Suprapubic skin (tissue), 3 donors: Measurements from ENCODE around the gene FAM216B.

Experiments used
- CTCF ChIP-seq, 2 donors: fragments of 200-600 bp in 1 of 2; fragments of 450-650 bp in 1 of 2; sonication (generic) in 1 of 2; IDR thresholded peaks; one replicate each; pipeline ENCODE4 v1.5.1; 2016 to 2019; ENCODE audit warnings: antibody characterized with exemption in 2 of 2, mild to moderate bottlenecking in 1 of 2, moderate library complexity in 1 of 2
- EP300 ChIP-seq: sonication (generic); formaldehyde crosslinking; IDR thresholded peaks from one replicate; pipeline ENCODE4 v1.6.1; 2017; ENCODE audit warnings: antibody characterized with exemption
- POLR2A ChIP-seq, 2 donors: fragments of 450-650 bp; IDR thresholded peaks; one replicate each; pipeline ENCODE4 v1.6.1; 2017; ENCODE audit warnings: antibody characterized with exemption in 2 of 2, mild to moderate bottlenecking in 2 of 2, moderate library complexity in 2 of 2

- TF ChIP-seq POLR2A (IDR thresholded peaks at IDR 0.05) (no peak), CTCF (IDR thresholded peaks at IDR 0.05) (no peak), EP300 (no peak)
Observed at GRCh38 chr13:42735010-42735409, 46.4 kb upstream of the FAM216B start.
